Esophagus squamous epithelium (tissue), 4 donors: ENCODE results near the gene STARD13.

Experiments
- CTCF ChIP-seq, 6 experiments: fragments of 450-650 bp in 4 of 6; fragments of 200-600 bp in 2 of 6; sonication (generic) in 2 of 6; IDR thresholded peaks; one replicate each; pipeline ENCODE4 v1.5.1; 2016 to 2019; ENCODE audit warnings: antibody characterized with exemption in 6 of 6, mild to moderate bottlenecking in 4 of 6, moderate library complexity in 4 of 6
- POLR2A ChIP-seq, 4 donors: fragments of 450-650 bp; IDR thresholded peaks; one replicate each; pipeline ENCODE4 v1.6.1; 2017; ENCODE audit warnings: antibody characterized with exemption in 4 of 4, mild to moderate bottlenecking in 4 of 4, moderate library complexity in 3 of 4

- TF ChIP-seq CTCF (IDR thresholded peaks at IDR 0.05) = no peak
- TF ChIP-seq POLR2A (IDR thresholded peaks at IDR 0.05) = no peak
Measured at GRCh38 chr13:33150662-33151061, 134.9 kb downstream of the STARD13 start.
